CD8-positive, alpha-beta memory T cell (primary cell): Measurements from ENCODE around the gene TNFAIP3. TPM values are rescaled to one million over a fixed set of nuclear protein-coding genes. Genes with fewer than 3 reads are reported as not detected.
A peak's percentile ranks its signal among the peaks of the same experiment; 100 is the strongest.

Source experiments
- CTCF ChIA-PET: fragments of 350-600 bp; sonication (Branson Sonifier 250); formaldehyde crosslinking; loops from one replicate; lab custom pipeline; 2021; ENCODE audit warnings: antibody characterized with exemption; lab: Charles Lee
- POLR2A ChIA-PET: fragments of 350-600 bp; sonication (Branson Sonifier 250); formaldehyde crosslinking; loops from one replicate; lab custom pipeline; 2021; ENCODE audit warnings: antibody characterized with exemption; lab: Charles Lee
- DNase-seq, 5 donors: peaks; one replicate each; pipeline versions ENCODE4 v3.0.0 to v3.0.0-alpha.2; 2020 to 2022; ENCODE audit warnings: mixed read lengths in 1 of 5
- H3K27ac ChIP-seq: one replicate; pipeline ENCODE4 v1.7.0; 2013; ENCODE audit warnings: low read depth, mild to moderate bottlenecking, low read length, moderate library complexity
- H3K27me3 ChIP-seq: 2 replicates; pipeline ENCODE4 v1.7.0; 2013; ENCODE audit warnings: low read length, mild to moderate bottlenecking; ENCODE audit not compliant: insufficient read depth, poor library complexity, severe bottlenecking
- H3K36me3 ChIP-seq: 2 replicates; pipeline ENCODE4 v1.7.0; 2013; ENCODE audit warnings: mild to moderate bottlenecking, low read length, moderate library complexity; ENCODE audit not compliant: insufficient read depth
- H3K4me1 ChIP-seq: 2 replicates; pipeline ENCODE4 v1.7.0; 2013; ENCODE audit warnings: mild to moderate bottlenecking, low read length, moderate library complexity; ENCODE audit not compliant: insufficient read depth
- H3K4me3 ChIP-seq: 2 replicates; pipeline ENCODE4 v1.7.0; 2013; ENCODE audit warnings: mild to moderate bottlenecking, low read length
- H3K9me3 ChIP-seq: 2 replicates; pipeline ENCODE4 v1.7.0; 2013; ENCODE audit warnings: mild to moderate bottlenecking, low read length
- H3K27ac Mint-ChIP-seq, 8 donors: one replicate each; pipeline ENCODE4 v1.8.0; 2020 to 2021; ENCODE audit warnings: mixed read lengths in 8 of 8, mild to moderate bottlenecking in 6 of 8, inconsistent platforms in 3 of 8, moderate library complexity in 3 of 8
- H3K27me3 Mint-ChIP-seq, 2 donors: one replicate each; pipeline ENCODE4 v1.8.0; 2020 to 2021; ENCODE audit warnings: mixed read lengths in 2 of 2, mild to moderate bottlenecking in 1 of 2, moderate library complexity in 1 of 2
- H3K36me3 Mint-ChIP-seq, 3 donors: one replicate each; pipeline ENCODE4 v1.8.0; 2020 to 2021; ENCODE audit warnings: mixed read lengths in 3 of 3, inconsistent platforms in 1 of 3, mild to moderate bottlenecking in 1 of 3
- H3K4me1 Mint-ChIP-seq, 3 donors: one replicate each; pipeline ENCODE4 v1.8.0; 2020 to 2021; ENCODE audit warnings: mixed read lengths in 3 of 3, inconsistent platforms in 1 of 3, mild to moderate bottlenecking in 1 of 3
- H3K4me3 Mint-ChIP-seq, 7 donors: one replicate each; pipeline ENCODE4 v1.8.0; 2020 to 2021; ENCODE audit warnings: mixed read lengths in 7 of 7, mild to moderate bottlenecking in 6 of 7, moderate library complexity in 4 of 7, inconsistent platforms in 2 of 7
- H3K9me3 Mint-ChIP-seq, 5 donors: one replicate each; pipeline ENCODE4 v1.8.0; 2020 to 2022; ENCODE audit warnings: mixed read lengths in 5 of 5, mild to moderate bottlenecking in 3 of 5, moderate library complexity in 2 of 5, inconsistent platforms in 1 of 5
- polyA plus RNA-seq: library from polyadenylated mRNA; unstranded; fragments of 300-500 nt; fragmentation: Illumina TruSeq; gene quantifications from one replicate; pipeline ENCODE4 v1.2.3, GENCODE V29; 2021
- total RNA-seq, 2 experiments: library from RNA; stranded (reverse); gene quantifications; one replicate each; pipeline ENCODE4 v1.2.3, GENCODE V29; 2021

The TNFAIP3 gene
- total and polyA plus RNA-seq, 3 experiments from 2014 or later, result 127 to 298 (median 267) TPM

DNA sequence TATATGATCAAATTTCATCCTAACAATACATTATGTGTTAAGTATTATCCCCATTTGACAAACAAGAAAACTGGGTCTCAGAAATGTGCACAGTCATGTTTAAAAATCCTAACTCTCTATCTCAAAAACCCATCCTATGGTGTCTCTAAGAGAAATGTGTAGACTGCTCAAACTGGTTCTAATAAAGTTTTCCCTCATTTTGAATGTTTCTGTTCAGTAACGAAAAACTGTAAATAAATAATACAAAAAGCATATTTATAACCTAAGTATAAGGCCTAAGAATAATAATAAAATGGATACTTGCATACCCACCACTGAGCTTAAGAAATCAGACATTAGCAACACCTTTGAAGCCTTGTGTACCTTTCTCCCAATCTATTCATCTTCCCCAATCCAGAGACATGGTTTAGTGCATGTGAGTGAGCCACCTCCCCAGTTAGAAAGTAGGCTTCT, 39.0 kb downstream of the TNFAIP3 start:
- no peak overlapping the region for H3K27ac Mint-ChIP-seq
- ChIA-PET POLR2A (no interaction called here), CTCF (no interaction called here)
- H3K36me3 Mint-ChIP-seq, result no peaks in the 10 kb centered on the region
- H3K9me3 ChIP-seq, result no peaks in the 10 kb centered on the region
- H3K4me1 Mint-ChIP-seq, result peaks cover 19 to 34% (median 28%) of the 10 kb centered on the region in 3 donors
- peaks cover 3 to 33% of the 10 kb centered on the region in 2 donors for H3K27me3 Mint-ChIP-seq
- no peaks in the 10 kb centered on the region for H3K9me3 Mint-ChIP-seq
- peaks cover 7% of the 10 kb centered on the region for H3K4me1 ChIP-seq
- no peaks in the 10 kb centered on the region for H3K27me3 ChIP-seq
- no peak overlapping the region for H3K4me3 ChIP-seq
- no peak for DNase-seq
- no peak overlapping the region for H3K4me3 Mint-ChIP-seq
- H3K36me3 ChIP-seq, result no peaks in the 10 kb centered on the region
- no peak overlapping the region for H3K27ac ChIP-seq

DNA sequence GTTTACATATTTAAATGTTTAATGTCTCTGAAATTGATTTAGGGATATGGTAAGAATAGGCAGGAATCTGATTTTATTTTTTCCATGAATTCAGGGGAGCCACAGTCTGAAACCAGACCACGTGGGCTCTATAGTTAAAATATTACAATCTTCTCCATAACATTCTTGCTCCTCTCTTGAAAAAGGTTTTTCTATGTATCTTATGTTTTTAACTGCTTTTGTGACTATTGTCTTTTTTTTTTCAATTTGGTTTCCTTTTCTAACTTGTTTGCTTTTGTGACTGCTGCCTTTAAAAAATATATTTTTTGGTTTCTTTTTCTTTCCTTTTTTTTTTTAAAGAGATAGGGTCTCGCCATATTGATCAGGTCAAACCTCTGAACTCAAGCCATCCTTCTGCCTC, 40.1 kb downstream of the TNFAIP3 start:
- Histone ChIP-seq H3K27ac (no peak overlapping the region), H3K9me3 (no peaks in the 10 kb centered on the region), H3K36me3 (no peaks in the 10 kb centered on the region), H3K4me1 (peaks cover 14% of the 10 kb centered on the region), H3K4me3 (no peak overlapping the region), H3K27me3 (no peaks in the 10 kb centered on the region)
- no peaks in the 10 kb centered on the region for H3K36me3 Mint-ChIP-seq
- no peak for DNase-seq
- POLR2A ChIA-PET, result interaction anchor here (0.6 to 0.7 kb wide), 2 partner anchors 54 to 1122 kb away, joined by 3 to 9 read pairs; no protein-coding TSS in a partner anchor
- H3K27me3 Mint-ChIP-seq, result peaks cover 3 to 38% of the 10 kb centered on the region in 2 donors
- no peak overlapping the region for H3K27ac Mint-ChIP-seq
- H3K9me3 Mint-ChIP-seq, result no peaks in the 10 kb centered on the region
- CTCF ChIA-PET, result no interaction called here
- no peak overlapping the region for H3K4me3 Mint-ChIP-seq
- H3K4me1 Mint-ChIP-seq, result peaks cover 19 to 34% (median 28%) of the 10 kb centered on the region in 3 donors

DNA sequence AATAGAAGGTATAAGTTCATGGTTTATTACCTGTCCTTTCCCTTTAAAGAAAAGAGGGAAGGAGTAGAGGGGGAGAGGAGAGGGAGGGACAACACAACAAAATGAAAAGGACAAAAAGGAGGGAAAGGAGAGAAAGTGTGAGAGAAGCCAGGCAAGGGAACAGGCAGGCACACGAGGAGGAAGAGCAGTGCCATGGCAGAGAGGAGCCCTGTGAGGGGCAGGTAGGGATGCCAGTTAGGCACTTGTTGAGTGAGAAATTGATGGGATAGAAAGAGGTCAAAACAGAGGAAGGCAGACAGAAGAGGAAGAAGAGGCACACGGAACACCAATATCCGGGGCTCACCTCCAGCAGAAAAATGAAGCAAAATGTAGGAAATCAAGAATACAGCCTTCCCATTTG, 42.5 kb downstream of the TNFAIP3 start:
- peaks cover 0 to 6% (median 4%) of the 10 kb centered on the region in 5 donors for H3K9me3 Mint-ChIP-seq
- CTCF ChIA-PET, result interaction anchor here (0.8 to 1.5 kb wide), 2 partner anchors 35 to 215 kb away, joined by 3 to 4 read pairs; no protein-coding TSS in a partner anchor
- peaks cover 15 to 30% (median 26%) of the 10 kb centered on the region in 3 donors for H3K4me1 Mint-ChIP-seq
- H3K9me3 ChIP-seq, result no peaks in the 10 kb centered on the region
- H3K27ac ChIP-seq, result no peak overlapping the region
- no peak overlapping the region for H3K4me3 ChIP-seq
- DNase-seq, result no peak
- H3K36me3 ChIP-seq, result no peaks in the 10 kb centered on the region
- peaks cover 14% of the 10 kb centered on the region for H3K4me1 ChIP-seq
- no peak overlapping the region for H3K27ac Mint-ChIP-seq
- peaks cover 0 to 8% (median 2%) of the 10 kb centered on the region in 3 donors for H3K36me3 Mint-ChIP-seq
- POLR2A ChIA-PET, result no interaction called here
- H3K27me3 Mint-ChIP-seq, result peaks cover 3 to 38% of the 10 kb centered on the region in 2 donors
- no peaks in the 10 kb centered on the region for H3K27me3 ChIP-seq
- H3K4me3 Mint-ChIP-seq, result no peak overlapping the region

DNA sequence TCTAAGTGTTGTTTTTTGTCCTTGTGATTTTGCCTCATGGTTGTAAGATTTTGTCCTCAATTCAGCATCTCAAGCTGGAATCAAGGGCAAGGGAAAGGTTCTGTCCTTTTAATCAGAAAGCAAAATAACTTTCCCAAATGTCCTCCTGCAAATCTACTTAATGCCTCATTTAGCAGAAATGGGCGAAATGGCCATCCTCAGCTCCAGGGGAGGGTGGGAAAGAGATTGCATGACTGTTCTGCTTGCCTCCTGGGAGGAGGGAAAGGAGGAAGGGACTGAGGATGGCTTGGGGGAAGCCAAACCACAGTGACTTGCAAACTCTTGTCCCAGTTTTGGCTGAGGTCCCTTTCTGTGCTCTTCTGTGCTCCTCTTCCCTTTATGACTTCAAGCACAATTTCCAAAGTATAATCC, 43.4 kb downstream of the TNFAIP3 start:
- POLR2A ChIA-PET, result no interaction called here
- peaks cover 0 to 11% (median 2%) of the 10 kb centered on the region in 3 donors for H3K36me3 Mint-ChIP-seq
- no peak overlapping the region for H3K27ac Mint-ChIP-seq

DNA sequence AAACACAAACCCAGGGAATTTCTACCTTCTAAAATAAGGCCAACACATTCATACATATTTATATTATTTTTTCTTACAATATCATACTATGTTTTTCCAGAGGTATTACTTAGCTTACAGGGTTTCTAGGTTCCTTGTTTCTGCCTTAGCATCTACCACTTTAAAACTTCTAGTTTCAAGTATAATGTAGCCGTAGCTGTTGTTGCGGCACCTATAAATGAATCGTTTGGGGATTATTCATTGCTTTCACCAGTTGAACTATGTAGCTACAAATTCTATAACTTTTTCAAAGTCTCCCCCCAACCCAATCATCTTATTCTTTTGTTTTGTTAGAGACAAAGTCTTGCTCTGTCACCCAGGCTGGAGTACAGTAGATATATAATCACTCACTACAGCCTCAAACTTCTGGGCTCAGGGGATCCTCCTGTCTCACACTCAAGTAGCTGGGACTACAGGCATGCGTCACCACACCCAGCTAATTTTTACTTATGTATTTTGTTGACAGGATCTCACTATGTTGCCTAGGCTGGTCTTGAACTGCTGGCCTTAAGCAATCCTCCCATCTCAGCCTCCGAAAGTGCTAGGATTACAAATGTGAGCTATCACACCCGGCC, 43.9 kb downstream of the TNFAIP3 start:
- no peak for DNase-seq
- Histone ChIP-seq H3K27ac (peak overlapping the region; percentile 76), H3K27me3 (no peaks in the 10 kb centered on the region), H3K4me1 (peaks cover 7% of the 10 kb centered on the region), H3K9me3 (no peaks in the 10 kb centered on the region), H3K36me3 (no peaks in the 10 kb centered on the region), H3K4me3 (no peak overlapping the region)
- H3K27ac Mint-ChIP-seq, result no peak overlapping the region
- POLR2A ChIA-PET, result no interaction called here
- H3K4me1 Mint-ChIP-seq, result peaks cover 5 to 19% (median 15%) of the 10 kb centered on the region in 3 donors
- H3K9me3 Mint-ChIP-seq, result peaks cover 0 to 6% (median 4%) of the 10 kb centered on the region in 5 donors
- CTCF ChIA-PET, result no interaction called here
- no peak overlapping the region for H3K4me3 Mint-ChIP-seq
- H3K36me3 Mint-ChIP-seq, result peaks cover 0 to 11% (median 2%) of the 10 kb centered on the region in 3 donors
- peaks cover 6 to 32% of the 10 kb centered on the region in 2 donors for H3K27me3 Mint-ChIP-seq

More for the DNA sequence above, 43.4 kb downstream of the TNFAIP3 start:
- no peaks in the 10 kb centered on the region for H3K27me3 ChIP-seq
- no peak for DNase-seq
- Mint-ChIP-seq H3K4me3 (no peak overlapping the region), H3K27me3 (peaks cover 6 to 34% of the 10 kb centered on the region in 2 donors), H3K4me1 (peaks cover 7 to 21% (median 17%) of the 10 kb centered on the region in 3 donors), H3K9me3 (peaks cover 0 to 6% (median 4%) of the 10 kb centered on the region in 5 donors)
- H3K27ac ChIP-seq, result no peak overlapping the region
- H3K4me3 ChIP-seq, result no peak overlapping the region
- H3K9me3 ChIP-seq, result no peaks in the 10 kb centered on the region
- CTCF ChIA-PET, result no interaction called here
- H3K36me3 ChIP-seq, result no peaks in the 10 kb centered on the region
- peaks cover 9% of the 10 kb centered on the region for H3K4me1 ChIP-seq

DNA sequence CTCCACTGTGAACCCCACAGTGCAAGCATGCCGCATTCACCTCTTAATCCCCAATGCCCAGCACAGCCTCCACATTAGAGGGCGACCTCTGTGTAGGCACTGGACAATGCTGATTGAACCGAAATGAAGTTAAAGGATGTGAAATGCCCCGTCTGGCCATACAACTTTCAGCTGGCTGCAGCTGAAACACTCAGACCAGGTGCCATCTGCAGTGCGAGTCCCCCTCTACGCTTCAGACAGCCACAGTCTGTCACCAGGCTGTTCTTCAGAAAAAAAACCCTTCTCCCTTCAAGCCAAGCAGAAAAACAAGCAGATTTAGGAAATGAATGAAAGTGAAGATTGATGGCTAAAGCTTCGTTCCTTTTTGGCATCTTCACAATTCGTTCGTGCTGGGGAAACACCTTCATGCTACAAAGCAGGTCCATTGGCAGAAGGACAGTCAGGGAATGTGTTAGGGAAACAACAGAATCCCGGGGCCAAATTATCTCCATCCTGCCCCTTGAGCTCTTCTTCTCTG, 44.7 kb downstream of the TNFAIP3 start:
- peaks cover 0 to 6% (median 4%) of the 10 kb centered on the region in 5 donors for H3K9me3 Mint-ChIP-seq

DNA sequence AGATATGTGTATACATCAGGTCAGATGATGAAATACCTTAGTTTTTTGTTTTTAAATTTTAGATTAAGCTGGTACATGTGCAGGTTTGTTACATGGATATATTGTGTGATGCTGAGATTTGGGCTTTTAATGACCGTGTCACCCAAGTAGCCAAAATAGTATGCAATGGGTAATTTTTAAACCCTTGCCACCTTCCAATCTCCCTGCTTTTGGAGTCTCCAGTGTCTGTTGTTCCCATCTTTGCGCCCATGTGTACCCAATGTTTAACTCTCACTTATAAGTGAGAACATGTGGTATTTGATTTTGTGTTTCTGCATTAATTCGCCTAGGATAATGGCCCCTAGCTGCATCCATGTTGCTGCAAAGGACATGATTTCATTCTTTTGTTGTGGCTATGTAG, 45.8 kb downstream of the TNFAIP3 start:
- CTCF ChIA-PET, result no interaction called here
- H3K4me1 ChIP-seq, result peaks cover 7% of the 10 kb centered on the region
- no peaks in the 10 kb centered on the region for H3K9me3 ChIP-seq
- Mint-ChIP-seq H3K9me3 (peaks cover 0 to 6% (median 4%) of the 10 kb centered on the region in 5 donors), H3K36me3 (peaks cover 0 to 11% (median 2%) of the 10 kb centered on the region in 3 donors), H3K4me1 (peaks cover 4 to 13% (median 8%) of the 10 kb centered on the region in 3 donors), H3K4me3 (no peak overlapping the region), H3K27me3 (peaks cover 4 to 18% of the 10 kb centered on the region in 2 donors), H3K27ac (no peak overlapping the region)
- no peaks in the 10 kb centered on the region for H3K27me3 ChIP-seq
- DNase-seq, result no peak
- H3K36me3 ChIP-seq, result no peaks in the 10 kb centered on the region
- H3K27ac ChIP-seq, result no peak overlapping the region
- POLR2A ChIA-PET, result no interaction called here
- H3K4me3 ChIP-seq, result no peak overlapping the region

More for the DNA sequence above, 44.7 kb downstream of the TNFAIP3 start:
- ChIA-PET POLR2A (interaction anchor here (1.0 kb wide), 1 partner anchor 16 kb away, joined by 3 read pairs; no protein-coding TSS in a partner anchor), CTCF (no interaction called here)
- no peaks in the 10 kb centered on the region for H3K27me3 ChIP-seq
- peaks cover 7% of the 10 kb centered on the region for H3K4me1 ChIP-seq
- no peaks in the 10 kb centered on the region for H3K9me3 ChIP-seq
- no peaks in the 10 kb centered on the region for H3K36me3 ChIP-seq
- Mint-ChIP-seq H3K4me1 (peaks cover 5 to 19% (median 12%) of the 10 kb centered on the region in 3 donors), H3K27me3 (peaks cover 6 to 24% of the 10 kb centered on the region in 2 donors), H3K36me3 (peaks cover 0 to 11% (median 2%) of the 10 kb centered on the region in 3 donors), H3K4me3 (no peak overlapping the region), H3K27ac (no peak overlapping the region)
- peak overlapping the region; percentile 76 for H3K27ac ChIP-seq
- DNase-seq, result no peak
- no peak overlapping the region for H3K4me3 ChIP-seq

DNA sequence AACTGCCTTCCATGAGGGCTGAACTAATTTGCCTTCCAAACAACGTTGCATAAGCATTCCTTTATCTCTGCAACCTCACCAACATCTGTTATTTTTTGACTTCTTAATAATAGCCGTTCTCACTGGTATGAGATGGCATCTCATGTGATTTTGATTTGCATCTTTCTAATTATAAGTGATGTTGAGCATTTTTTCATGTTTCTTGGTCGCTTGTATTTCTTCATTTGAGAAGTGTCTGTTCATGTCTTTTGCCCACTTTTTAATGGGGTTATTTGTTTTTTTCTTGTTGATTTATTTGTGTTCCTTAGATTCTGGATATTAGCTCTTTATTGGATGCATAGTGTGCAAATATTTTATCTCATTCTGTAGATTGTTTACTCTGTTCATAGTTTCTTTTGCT, 46.4 kb downstream of the TNFAIP3 start:
- no peak for DNase-seq
- Histone ChIP-seq H3K27ac (no peak overlapping the region), H3K9me3 (no peaks in the 10 kb centered on the region), H3K4me3 (no peak overlapping the region), H3K4me1 (peaks cover 7% of the 10 kb centered on the region), H3K36me3 (no peaks in the 10 kb centered on the region), H3K27me3 (no peaks in the 10 kb centered on the region)
- Mint-ChIP-seq H3K36me3 (peaks cover 0 to 11% (median 2%) of the 10 kb centered on the region in 3 donors), H3K27me3 (peaks cover 4 to 16% of the 10 kb centered on the region in 2 donors), H3K4me3 (no peak overlapping the region), H3K27ac (no peak overlapping the region), H3K4me1 (peaks cover 4 to 11% (median 7%) of the 10 kb centered on the region in 3 donors), H3K9me3 (peaks cover 0 to 6% (median 4%) of the 10 kb centered on the region in 5 donors)
- POLR2A ChIA-PET, result no interaction called here
- CTCF ChIA-PET, result no interaction called here
